GM12878 (cell line): ENCODE data around the gene SSBP4. TPM values are rescaled to one million over a fixed set of nuclear protein-coding genes. Genes with fewer than 3 reads are reported as not detected.

Experiments used
- ATAC-seq: fragments of 200-7000 bp; cut with Tn5 transposase; 3 replicates; pipeline ENCODE4 v1.9.1; 2020; ENCODE audit warnings: mild to moderate bottlenecking, moderate library complexity
- BruUV-seq: library from RNA; stranded (reverse); fragments of 400-500 nt; replicated peaks from 2 replicates; lab custom pipeline; 2021; lab: Mats Ljungman, UMichigan
- CTCF ChIA-PET: fragments of 300-600 bp; sonication (Branson Sonifier 250); formaldehyde crosslinking; extraction: SDS; loops from one replicate; lab custom pipeline; 2021; ENCODE audit warnings: inconsistent platforms; lab: Yijun Ruan, JAX
- POLR2A ChIA-PET: fragments of 350-600 bp; formaldehyde crosslinking; extraction: SDS; loops from one replicate; lab custom pipeline; 2021; ENCODE audit warnings: inconsistent platforms; lab: Charles Lee
- RAD21 ChIA-PET: fragments of 300-600 bp; sonication (Branson Sonifier 250); formaldehyde crosslinking; loops from one replicate; lab custom pipeline; 2023; ENCODE audit warnings: antibody characterized with exemption; ENCODE audit not compliant: unreplicated experiment; lab: Charles Lee
- SMC1A ChIA-PET: fragments of 300-600 bp; sonication (Branson Sonifier 250); formaldehyde crosslinking; loops from one replicate; lab custom pipeline; 2023; ENCODE audit not compliant: unreplicated experiment, uncharacterized antibody; lab: Charles Lee
- DNase-seq: peaks from one replicate; pipeline ENCODE4 v3.0.0-alpha.2; 2011; ENCODE audit warnings: low read depth, low spot score
- FAIRE-seq: peaks from 3 replicates; lab custom pipeline; 2011; peaks lifted over from hg19 to GRCh38; lab: Jason Lieb, UNC
- H2AFZ ChIP-seq: 2 replicates; pipeline ENCODE4 v1.6.0; 2011; ENCODE audit warnings: low read depth, low read length, control low read depth; ENCODE audit not compliant: control insufficient read depth
- H3K27ac ChIP-seq: 2 replicates; pipeline ENCODE4 v1.5.1; 2011; ENCODE audit warnings: control low read depth; ENCODE audit not compliant: control insufficient read depth, insufficient read depth
- H3K27me3 ChIP-seq, 2 experiments: replicated peaks in 1 of 2; 2 replicates each; pipeline versions ENCODE4 v1.6.0 to v1.6.1; 2011; ENCODE audit warnings: low read length in 1 of 2; ENCODE audit not compliant: control insufficient read depth in 2 of 2, insufficient read depth in 2 of 2
- H3K36me3 ChIP-seq, 2 experiments: 2 replicates each; pipeline ENCODE4 v1.5.1; 2011; ENCODE audit warnings: low read length in 1 of 2; ENCODE audit not compliant: control insufficient read depth in 2 of 2, insufficient read depth in 2 of 2
- H3K4me1 ChIP-seq: 2 replicates; pipeline ENCODE4 v1.6.1; 2011; ENCODE audit warnings: mild to moderate bottlenecking, low read length, moderate library complexity, mixed read lengths; ENCODE audit not compliant: control insufficient read depth, insufficient read depth
- H3K4me2 ChIP-seq: 2 replicates; pipeline ENCODE4 v1.6.0; 2011; ENCODE audit warnings: control low read depth; ENCODE audit not compliant: control insufficient read depth, insufficient read depth
- H3K4me3 ChIP-seq: fragments of 200-600 bp; sonication (generic); 2 replicates; pipeline ENCODE4 v1.5.1; 2016
- H3K79me2 ChIP-seq: 2 replicates; pipeline ENCODE4 v1.6.0; 2011; ENCODE audit warnings: low read length; ENCODE audit not compliant: control insufficient read depth, insufficient read depth
- H3K9ac ChIP-seq: 2 replicates; pipeline ENCODE4 v1.8.0; 2011; ENCODE audit warnings: low read length, control low read depth, mixed read lengths; ENCODE audit not compliant: control insufficient read depth, insufficient read depth
- H3K9me3 ChIP-seq: replicated peaks from 3 replicates; pipeline ENCODE4 v1.5.1; 2011; ENCODE audit warnings: mild to moderate bottlenecking, low read length; ENCODE audit not compliant: control insufficient read depth, insufficient read depth
- H4K20me1 ChIP-seq: 2 replicates; pipeline ENCODE4 v1.6.0; 2011; ENCODE audit not compliant: control insufficient read depth, insufficient read depth
- ATF7 ChIP-seq: fragments of 450-650 bp; IDR thresholded peaks from 2 replicates; pipeline ENCODE4 v1.6.1; 2016; ENCODE audit warnings: low read depth, mild to moderate bottlenecking
- BMI1 ChIP-seq: fragments of 450-650 bp; IDR thresholded peaks from 2 replicates; pipeline ENCODE4 v1.6.1; 2016; ENCODE audit warnings: mild to moderate bottlenecking, moderate library complexity, borderline replicate concordance
- NBN ChIP-seq: fragments of 450-650 bp; IDR thresholded peaks from 2 replicates; pipeline ENCODE4 v1.6.1; 2016
- POLR2AphosphoS5 ChIP-seq: IDR thresholded peaks from 2 replicates; pipeline ENCODE4 v1.6.1; 2011; ENCODE audit warnings: mild to moderate bottlenecking, low read length, inconsistent platforms
- RUNX3 ChIP-seq: IDR thresholded peaks from 2 replicates; pipeline ENCODE4 v1.6.1; 2012; ENCODE audit warnings: low read length, inconsistent platforms
- SKIL ChIP-seq: fragments of 450-650 bp; IDR thresholded peaks from 2 replicates; pipeline ENCODE4 v1.6.1; 2017; ENCODE audit warnings: mild to moderate bottlenecking, low read depth, inconsistent platforms; ENCODE audit not compliant: poor library complexity, severe bottlenecking
- ZZZ3 ChIP-seq: IDR thresholded peaks from 2 replicates; pipeline ENCODE4 v1.6.1; 2011; ENCODE audit warnings: low read depth; ENCODE audit not compliant: control insufficient read depth, insufficient read length
- WGBS: methylation state at CpG from one replicate; pipeline ENCODE4 v1.1.6; 2016; ENCODE audit warnings: low lambda C conversion rate; ENCODE audit not compliant: insufficient replicate concordance, insufficient coverage; ENCODE audit errors: missing lambda C conversion rate; 5-methylcytosine and 5-hydroxymethylcytosine counted together
- in situ Hi-C: fragments of 300-500 bp; cut with MboI; formaldehyde crosslinking; loops from 9 replicates; pipeline ENCODE4 v1.14.3; 2018; ENCODE audit warnings: mixed read lengths
- intact Hi-C: fragments of 100-400 bp; cut with micrococcal nuclease; formaldehyde crosslinking; loops from one replicate; pipeline ENCODE4 v1.14.2; 2022; ENCODE audit not compliant: unreplicated experiment
- polyA plus RNA-seq, 11 experiments: library from polyadenylated mRNA; depleted of rRNA in 4 of 11; unstranded in 6 of 11; stranded (reverse) in 5 of 11; fragments of >200 nt; fragmentation: Nextera tagmentation in 4 of 11; fragmentation: Illumina TruSeq in 1 of 11; extraction: Ambion mirVana in 4 of 11; extraction: Trizol in 1 of 11; gene quantifications; 1 replicate in 1 of 11; 2 replicates in 10 of 11; pipeline versions ENCODE4 v1.2.1 to v1.2.3, GENCODE V29; 2011 to 2016; ENCODE audit warnings: inconsistent platforms in 2 of 11, missing spikeins in 2 of 11, low read depth in 1 of 11
- total RNA-seq, 4 experiments: library from RNA; depleted of rRNA in 3 of 4; stranded (reverse); fragments of >200 nt in 3 of 4; fragmentation: Illumina TruSeq in 1 of 4; extraction: Trizol in 1 of 4; gene quantifications; 2 replicates each; pipeline versions ENCODE4 v1.2.1 to v1.2.3, GENCODE V29; 2013 to 2021

The SSBP4 gene
- total and polyA plus RNA-seq, 10 of the 15 experiments (the other 5 are each of a cell fraction or from before 2014, with no cell fraction given), result 0.37 to 150 (median 38.9) TPM

GRCh38 chr19:18441804-18442788 is 22.9 kb downstream of the SSBP4 start:
- H3K27ac ChIP-seq, result no peak overlapping the region
- WGBS, result 63% methylated on average over 4 of the region's 5 CpGs

More at GRCh38 chr19:18441804-18442788, 22.9 kb downstream of the SSBP4 start:
- H3K4me3 ChIP-seq, result no peak overlapping the region
- H3K27me3 ChIP-seq, result no peaks in the 10 kb centered on the region
- no peak overlapping the region for H3K4me2 ChIP-seq
- SMC1A ChIA-PET, result no interaction called here
- CTCF ChIA-PET, result interaction anchor here (0.9 to 1.0 kb wide), 2 partner anchors 9 to 241 kb away, joined by 3 to 7 read pairs; partner anchors contain the start of gene CRTC1
- no TSS peak for BruUV-seq
- TF ChIP-seq POLR2AphosphoS5, result peak; percentile 45; the same call in 1 of the 2 replicates
- TF ChIP-seq ZZZ3, result no peak
- TF ChIP-seq BMI1, result no peak
- 0 out of 2 replicates have a peak, but pooled peaks have one; percentile 35 for TF ChIP-seq NBN
- peak; percentile 35; the same call in 1 of the 2 replicates for TF ChIP-seq ATF7
- TF ChIP-seq RUNX3, result peak; percentile 32; the same call in 1 of the 2 replicates
- TF ChIP-seq SKIL, result no peak
- no peaks in the 10 kb centered on the region for H3K79me2 ChIP-seq
- H3K9me3 ChIP-seq, result no peaks in the 10 kb centered on the region
- no peak overlapping the region for H2AFZ ChIP-seq
- DNase-seq, result no peak
- H4K20me1 ChIP-seq, result no peaks in the 10 kb centered on the region; the same call in 1 of the 2 replicates
- POLR2A ChIA-PET, result no interaction called here
- H3K4me1 ChIP-seq, result peaks cover 3% of the 10 kb centered on the region; the same call in 1 of the 2 replicates
- RAD21 ChIA-PET, result no interaction called here
- in situ Hi-C loops, result no loop called here
- peak; percentile 94 for FAIRE-seq
- H3K36me3 ChIP-seq, result peaks cover 3 to 23% of the 10 kb centered on the region in 2 experiments; a peak in 3 of 4 replicates
- no peak overlapping the region for H3K9ac ChIP-seq
- intact Hi-C loops, result no loop called here
- peak; percentile 9; the same call in 2 of the 3 replicates for ATAC-seq
